Stromal cell of bone marrow (primary cell): ENCODE results near the gene IGFN1.

Experiments used
- DNase-seq: peaks from one replicate; pipeline ENCODE4 v3.0.0-alpha.2; 2012; ENCODE audit warnings: low read depth

IGFN1 gene

DNA sequence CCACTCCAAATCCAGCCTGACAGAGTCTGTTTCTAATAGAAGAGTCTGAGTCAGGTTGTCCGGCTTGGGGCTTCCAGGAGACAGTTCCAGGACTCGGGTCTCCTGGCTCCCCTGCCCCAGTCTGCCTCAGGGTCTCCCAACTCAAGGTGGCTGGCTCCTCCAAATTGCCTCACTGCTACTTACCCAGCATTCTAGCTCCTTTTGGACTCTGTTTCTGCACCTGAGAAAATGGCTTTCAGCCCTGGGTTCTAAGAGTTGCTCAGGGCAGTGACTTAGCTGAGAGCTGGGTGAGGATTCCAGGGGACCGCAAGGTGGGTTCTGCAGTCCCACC, 5.5 kb upstream of the IGFN1 start:
- no peak for DNase-seq

DNA sequence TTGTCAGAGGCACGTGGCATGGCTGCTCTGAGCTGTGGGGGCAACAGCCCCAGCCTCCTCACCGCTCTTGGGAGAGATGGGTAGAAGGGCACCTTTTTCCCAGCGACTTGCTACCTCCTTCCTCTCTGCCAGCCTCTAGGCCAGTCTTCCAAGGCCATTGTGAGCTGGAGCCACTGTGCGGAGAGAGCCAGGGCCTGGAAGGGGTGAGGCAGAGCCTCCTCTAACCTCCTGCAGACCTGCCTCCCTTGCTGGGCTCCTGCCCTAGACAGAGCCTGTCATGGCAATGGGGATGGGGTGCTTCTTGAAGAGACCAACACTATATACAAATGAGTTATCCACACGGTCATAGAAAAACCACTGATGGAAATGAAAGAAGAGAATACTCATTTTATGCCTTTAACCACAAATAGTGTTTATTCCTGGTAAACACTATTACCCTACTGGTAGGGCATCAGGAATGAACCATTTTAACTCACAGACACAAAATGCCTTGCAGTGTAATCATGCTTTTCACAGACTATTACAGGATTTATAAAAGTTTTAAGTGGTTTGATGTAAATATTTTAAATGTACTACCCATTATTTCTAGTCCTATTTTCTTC, 5.0 kb upstream of the IGFN1 start:
- no peak for DNase-seq

DNA sequence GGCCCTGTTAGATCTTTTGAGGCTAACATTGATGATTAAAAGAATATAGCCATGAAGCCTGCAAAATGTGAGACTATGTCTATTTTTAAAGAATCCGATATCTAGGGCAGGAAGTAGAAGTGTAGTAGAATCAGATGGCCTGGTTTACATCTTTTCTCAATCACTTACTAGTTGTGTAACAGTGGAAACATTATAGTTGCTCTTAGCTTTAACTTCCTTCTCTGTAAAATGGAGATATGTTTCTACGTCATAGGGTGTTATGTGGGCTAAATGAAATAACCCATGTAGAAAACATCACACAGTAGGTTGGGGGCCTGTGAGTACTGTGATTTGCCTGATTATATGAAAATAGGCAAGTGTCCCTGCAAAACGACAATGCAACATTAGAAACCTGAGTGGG, 4.4 kb upstream of the IGFN1 start:
- DNase-seq, result no peak

DNA sequence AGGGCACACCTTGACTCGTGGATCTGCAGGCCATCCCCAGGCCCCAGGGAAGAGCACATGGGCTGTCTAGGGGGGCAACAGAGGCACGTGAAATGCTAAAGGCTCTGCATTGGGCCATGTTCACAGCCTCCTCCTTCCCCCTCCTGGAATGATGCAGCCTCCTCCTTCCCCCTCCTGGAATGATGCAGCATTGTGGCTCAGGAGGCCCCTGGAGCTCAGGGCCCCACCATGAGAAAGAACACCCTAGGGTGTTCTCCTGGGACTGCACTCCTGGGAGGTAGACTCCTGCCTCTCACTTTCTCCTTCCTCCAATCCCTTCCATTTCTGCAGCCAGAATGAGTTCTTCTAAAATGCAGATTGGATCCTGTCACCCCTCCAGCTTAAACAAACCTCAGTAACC, 1.5 kb upstream of the IGFN1 start:
- DNase-seq, result no peak

DNA sequence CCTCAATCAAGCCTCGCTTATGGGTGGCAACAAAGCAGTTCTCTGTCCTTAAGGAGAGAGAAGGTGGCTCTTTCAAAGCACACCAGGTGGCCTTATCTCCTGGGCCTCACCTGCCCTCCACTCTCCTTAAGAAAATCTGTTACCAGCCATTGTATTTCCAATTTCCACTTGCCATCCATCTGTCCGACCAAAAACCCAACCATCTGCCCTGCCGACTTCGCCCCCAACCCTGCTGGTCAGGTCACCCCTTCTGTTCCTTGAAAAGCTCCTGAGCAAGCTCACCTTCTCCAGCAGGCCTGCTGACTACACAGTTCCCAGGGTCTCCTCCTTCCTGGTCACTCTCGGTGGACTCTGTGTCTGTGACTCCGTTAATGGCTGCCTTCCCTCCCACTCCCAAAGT, 619 bp upstream of the IGFN1 start:
- DNase-seq, result no peak

DNA sequence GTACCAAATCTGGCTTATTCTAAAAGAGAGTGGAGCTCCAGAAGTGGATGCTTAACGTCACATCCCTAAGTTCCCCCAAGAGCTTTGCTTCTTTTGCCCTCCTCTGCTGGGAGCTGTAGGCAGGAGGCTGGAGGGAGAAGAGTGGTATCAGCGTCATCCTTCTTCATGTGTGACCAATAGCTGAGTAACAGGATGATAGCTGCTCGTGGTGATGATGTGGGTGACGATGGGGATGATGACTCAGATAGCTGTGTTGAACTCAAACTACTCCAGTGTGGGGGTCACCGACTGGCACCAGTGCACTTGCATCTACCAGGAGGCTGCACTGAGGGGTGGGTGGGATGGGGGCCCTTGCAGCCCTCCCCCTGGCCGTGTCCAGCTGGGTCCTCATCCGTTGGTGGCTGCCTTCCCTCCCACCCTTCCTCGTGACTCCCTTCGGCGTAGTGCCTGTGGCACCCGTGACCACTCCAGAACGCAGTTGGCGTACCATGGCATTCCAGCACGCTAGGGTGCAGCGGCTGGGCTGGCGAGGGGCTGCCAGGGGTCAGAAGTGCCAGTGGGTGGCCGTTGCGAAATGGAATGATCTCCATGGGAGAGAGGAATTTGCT, 1.1 kb downstream of the IGFN1 start:
- DNase-seq, result peak; percentile 93

DNA sequence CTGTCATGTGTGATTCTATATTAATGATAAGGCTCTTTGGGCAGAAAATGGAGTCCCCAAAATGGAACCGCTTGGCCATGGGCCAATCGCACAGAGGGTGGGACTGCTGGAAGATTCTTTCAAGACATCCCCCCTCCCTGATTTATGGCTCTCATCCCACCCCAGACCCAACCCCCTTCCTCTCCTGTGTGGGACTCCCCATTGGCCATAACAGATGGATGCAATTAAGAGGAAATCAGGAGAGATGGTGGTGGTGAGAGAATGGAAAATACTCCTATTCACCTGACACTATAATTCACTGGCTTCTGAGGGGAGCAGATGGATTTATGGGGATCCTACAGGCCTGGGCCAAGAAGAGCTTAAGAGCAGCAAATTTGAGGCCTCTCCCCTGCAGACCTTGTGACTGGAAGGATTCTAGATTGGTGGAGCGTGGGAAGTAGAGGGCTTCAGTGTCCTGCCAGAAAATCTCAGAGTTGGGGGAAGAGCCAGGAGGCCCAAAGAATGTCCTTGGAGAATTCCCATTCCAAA, 1.7 kb downstream of the IGFN1 start:
- peak; percentile 31 for DNase-seq

DNA sequence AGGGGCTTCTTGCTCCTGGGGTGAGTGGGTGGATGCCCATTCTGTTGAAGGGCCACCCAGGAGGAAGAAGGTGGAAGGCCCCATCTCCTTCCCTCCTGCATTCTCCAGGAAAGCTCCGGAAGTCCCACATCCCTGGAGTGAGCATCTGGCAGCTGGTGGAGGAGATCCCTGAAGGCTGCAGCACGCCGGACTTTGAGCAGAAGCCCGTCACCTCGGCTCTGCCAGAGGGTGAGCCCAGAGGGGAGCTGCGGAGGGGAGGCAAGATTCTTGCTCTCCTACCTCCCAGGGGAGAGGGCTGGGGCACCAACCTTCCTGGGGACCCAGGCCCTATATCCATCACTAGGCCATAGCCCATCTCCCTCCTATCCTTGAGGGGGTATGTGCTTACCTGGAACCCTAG, 3.4 kb downstream of the IGFN1 start:
- no peak for DNase-seq

DNA sequence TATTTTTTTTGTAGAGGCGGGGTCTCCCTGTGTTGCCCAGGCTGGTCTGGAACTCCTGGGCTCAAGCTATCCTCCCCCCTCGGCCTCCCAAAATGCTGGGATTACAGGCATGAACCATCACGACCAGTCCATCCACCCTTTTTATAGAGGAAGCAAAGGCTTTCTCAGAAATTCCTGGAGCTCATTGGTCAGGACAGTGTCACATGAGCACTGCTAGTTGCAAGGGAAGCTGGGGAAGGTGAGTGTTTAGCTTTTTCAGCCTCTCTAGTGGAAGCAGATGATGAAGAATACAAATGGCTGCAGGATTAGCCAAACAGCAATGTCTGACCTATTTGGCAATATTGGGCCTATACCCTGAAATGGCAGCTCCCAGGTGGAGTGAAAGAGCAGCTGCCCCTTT, 8.0 kb downstream of the IGFN1 start:
- DNase-seq, result no peak

DNA sequence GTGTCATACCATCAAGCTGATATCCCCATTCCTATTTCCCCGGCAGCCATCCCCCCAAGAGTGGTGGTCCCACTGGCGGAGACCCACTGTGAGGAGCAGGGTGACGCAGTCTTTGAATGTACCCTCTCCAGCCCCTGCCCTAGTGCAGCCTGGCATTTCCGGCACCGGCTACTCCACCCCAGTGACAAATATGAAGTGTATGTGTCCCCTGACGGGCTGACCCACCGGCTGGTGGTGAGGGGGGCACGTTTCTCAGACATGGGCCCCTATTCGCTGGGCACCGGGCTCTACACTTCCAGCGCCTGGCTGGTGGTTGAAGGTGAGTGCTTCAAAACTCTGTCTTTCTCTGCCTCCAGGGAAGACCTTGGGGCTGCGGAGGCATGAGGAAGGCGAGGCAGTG, 14.4 kb downstream of the IGFN1 start:
- no peak for DNase-seq

DNA sequence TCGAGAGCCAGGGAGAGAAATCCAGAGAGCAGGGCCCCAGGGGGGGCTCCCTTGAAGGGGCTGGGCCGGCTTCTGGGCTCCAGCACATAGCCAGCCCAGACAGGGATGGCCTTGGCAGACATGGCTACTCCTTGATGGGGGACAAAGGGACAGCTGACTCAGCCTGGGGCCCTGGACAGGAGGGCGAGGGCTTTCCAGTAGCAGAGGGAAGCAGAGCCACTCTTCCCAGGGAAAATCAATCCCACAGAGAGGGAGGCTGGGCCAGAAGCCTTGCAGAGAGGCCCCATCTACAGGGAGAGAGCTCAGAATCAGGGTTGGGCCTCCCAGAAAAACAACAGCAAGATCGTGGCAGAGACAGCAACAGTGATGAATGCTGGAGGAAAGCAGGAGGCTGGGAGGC, 15.6 kb downstream of the IGFN1 start:
- no peak for DNase-seq

DNA sequence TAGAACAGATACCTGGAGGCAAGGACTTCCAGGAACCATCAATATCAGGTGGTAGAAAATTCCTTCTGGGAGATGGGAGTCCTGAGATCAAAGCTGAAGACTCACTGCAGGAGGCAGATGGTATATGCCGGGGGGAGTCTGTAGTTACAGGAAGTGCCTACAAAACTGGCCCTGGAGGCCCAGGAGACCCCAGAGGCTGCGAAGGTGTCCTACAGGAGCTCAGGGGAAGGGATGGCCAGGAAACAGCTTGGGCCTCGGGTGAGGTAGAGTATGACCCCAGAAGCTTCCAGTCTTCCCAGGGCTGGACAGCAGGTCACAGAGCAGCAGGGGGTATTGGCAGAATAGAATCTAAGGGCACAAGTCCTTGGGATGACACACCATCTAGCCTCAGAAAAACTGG, 16.4 kb downstream of the IGFN1 start:
- no peak for DNase-seq

DNA sequence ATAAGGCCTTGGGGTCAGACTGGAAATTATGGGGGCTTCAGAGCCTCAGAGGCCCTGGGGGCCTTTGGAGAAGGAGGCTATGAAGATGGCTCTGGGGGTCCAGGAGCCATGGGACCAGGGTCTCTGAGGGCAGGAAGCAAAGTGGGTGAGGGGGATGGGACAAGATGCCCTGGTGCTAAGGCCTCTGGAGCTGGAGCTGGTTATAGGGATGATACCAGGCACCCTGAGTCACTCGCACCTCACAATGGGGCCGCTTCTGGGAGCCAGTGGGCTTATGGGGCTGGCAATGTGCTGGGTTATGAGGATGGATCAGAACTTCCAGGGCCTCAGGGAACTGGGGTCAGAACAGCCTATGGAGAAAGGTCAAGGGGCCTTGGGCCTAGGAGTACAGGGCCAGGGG, 17.6 kb downstream of the IGFN1 start:
- no peak for DNase-seq

DNA sequence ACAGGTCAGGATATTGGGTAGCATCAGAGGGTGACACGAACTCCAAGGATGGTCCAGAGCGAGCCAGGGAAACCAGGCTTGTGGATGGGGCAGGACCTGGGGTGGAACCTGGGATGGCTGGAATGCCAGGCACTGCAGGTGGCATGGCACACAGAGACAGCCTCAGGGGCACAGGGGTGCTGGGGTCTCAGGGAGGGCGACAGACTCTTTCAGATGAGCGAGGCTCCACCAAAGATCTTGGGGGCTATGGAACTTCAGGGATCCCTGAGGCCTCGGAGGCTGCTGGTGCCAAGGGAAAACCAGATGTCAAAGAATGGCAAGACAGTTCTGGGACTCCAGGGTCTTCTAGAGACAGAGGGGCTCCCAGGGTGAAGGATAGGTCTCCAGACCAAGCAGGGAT, 21.4 kb downstream of the IGFN1 start:
- no peak for DNase-seq

DNA sequence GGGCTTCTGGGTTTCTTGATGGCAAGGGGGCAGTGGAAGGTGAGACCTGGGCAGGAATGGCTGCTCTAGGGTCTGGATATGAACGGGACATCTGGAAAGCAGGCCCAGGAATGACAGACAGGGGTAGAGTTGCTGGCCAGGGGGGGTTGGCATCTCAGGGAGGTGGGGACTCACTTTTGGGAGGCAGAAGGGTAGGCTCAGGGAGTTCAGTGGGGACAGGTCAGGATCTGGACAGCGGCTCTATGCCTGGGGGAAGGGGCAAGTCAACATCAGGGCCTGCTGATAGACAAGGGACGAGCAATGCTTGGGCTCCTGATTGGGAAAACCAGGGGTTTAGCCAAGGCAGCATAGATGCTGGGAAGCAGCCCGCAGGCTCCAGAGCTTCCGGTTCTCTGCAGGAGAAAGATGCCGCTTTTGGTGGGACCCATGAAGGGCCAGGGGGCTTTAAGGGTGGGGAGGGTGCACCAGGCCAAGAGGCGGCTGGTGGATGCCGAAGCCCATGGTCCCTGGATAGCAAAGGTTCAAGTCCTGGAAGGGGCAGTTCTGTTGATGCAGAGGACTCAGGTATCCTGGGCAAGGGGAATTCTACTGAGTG, 21.9 kb downstream of the IGFN1 start:
- DNase-seq, result no peak

DNA sequence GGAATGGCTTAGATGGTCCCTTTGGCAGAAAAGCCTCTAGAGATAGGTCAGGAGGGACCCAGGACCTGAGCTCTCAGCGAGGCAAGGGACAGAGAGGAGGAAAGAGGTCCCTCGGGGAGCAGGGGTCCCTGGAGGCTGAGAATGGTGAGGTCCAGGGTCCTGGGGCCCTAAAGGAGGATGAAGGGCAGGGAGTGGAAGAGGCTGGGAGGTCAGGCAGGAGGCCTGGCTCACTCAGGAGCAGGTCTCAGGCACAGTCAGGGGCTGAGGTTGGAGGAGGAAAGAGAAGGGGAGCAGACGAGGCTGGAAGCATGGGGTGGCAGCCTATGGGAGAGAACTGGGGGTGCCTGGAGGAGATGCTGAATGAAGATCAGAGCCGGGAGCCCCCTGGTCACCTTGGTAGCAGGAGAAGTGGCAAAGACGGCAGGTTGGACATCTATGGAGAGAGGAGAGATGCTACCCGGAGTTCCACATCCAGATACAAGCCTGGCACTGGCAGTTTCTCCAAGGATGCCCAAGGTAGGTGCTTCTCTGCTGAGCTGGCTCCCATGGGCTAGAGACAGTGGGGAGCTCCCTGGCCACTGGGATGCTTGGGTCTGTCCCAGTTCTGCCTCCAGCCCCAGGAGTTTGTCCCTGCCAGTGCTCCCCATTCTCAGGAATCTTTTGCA, 22.6 kb downstream of the IGFN1 start:
- DNase-seq, result no peak

DNA sequence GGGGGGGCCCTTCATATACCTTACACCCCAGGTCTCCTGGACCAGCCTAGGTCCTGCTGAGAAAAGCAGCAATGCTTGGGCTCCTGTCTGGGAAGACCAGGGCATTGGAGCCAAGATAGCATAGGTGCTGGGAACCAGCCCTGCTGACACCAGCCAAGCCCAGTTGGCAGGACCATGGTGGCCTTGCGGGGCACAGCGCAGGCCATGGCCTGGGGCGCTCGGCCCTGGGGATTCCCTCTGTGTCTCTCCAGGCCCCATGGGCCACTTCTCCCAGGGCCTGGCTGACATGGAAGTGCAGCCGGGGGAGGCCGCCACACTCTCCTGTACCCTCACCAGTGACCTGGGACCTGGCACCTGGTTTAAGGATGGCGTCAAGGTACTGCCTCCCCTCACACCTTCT, 23.3 kb downstream of the IGFN1 start:
- no peak for DNase-seq

DNA sequence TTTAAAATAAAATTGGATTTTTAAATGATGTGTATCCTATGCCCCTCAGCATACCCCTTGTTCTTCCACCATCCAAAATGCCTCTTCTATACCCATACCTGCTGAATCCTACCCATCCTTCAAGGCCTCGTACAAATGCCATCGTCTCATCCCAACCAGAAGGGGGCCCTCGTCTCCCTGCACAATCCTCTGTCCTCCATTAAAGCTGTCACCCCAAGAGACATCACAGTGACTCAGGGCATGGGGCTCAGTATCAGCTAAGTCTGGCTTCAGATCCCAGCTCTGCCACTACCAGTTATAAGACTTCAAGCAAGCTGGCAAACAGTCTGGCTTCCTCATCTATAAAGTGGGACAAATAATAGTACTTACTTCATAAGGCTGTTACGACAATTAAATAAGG, 23.8 kb downstream of the IGFN1 start:
- no peak for DNase-seq

DNA sequence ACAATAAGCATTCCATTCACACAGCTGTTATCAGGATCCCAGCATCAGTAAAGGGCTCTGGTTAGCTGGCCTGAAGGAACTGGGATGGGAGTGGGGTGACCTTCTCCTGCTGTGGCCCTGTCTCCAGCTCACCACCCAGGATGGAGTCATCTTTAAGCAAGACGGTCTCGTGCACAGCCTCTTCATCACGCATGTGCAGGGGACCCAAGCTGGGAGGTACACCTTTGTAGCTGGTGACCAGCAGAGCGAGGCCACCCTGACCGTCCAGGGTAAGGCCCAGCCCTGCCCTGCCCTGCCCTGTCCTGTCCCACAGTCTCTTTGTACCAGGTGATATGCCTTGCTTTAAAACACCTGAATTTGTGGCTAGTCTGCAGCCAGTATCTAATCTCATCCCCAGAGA, 24.3 kb downstream of the IGFN1 start:
- DNase-seq, result no peak

DNA sequence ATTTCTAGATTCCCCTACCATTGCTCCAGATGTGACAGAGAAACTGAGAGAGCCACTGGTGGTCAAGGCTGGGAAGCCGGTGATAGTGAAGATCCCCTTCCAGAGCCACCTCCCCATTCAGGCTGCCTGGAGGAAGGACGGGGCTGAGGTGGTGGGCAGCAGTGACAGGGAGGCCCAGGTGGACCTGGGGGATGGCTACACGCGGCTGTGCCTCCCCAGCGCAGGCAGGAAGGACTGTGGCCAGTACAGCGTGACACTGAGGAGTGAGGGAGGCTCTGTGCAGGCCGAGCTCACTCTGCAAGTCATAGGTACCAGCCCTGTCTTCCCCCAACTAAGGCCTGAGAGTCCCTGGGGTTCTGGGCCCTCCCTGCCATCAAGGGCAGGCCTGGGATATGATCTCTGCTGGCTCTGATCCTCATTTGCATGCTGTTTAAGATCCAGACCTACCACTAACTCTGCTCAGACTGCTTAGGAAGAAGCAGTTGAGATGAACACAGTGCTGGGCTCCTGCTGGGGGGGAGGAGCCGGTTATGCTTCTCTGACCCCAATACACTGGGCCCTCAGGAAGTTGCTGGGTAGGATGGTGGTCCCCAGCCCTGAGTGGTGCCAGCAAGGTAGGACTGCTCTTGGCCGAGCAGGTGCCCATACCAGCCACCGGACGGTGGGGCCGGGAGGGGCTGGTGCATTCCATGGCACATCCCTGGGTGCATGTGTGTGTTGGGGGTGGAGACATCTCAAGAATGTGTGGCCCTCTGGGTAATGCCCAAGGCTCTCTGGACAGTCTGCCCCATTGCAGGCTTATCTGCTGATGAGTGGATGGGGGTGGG, 25.1 kb downstream of the IGFN1 start:
- DNase-seq, result no peak

DNA sequence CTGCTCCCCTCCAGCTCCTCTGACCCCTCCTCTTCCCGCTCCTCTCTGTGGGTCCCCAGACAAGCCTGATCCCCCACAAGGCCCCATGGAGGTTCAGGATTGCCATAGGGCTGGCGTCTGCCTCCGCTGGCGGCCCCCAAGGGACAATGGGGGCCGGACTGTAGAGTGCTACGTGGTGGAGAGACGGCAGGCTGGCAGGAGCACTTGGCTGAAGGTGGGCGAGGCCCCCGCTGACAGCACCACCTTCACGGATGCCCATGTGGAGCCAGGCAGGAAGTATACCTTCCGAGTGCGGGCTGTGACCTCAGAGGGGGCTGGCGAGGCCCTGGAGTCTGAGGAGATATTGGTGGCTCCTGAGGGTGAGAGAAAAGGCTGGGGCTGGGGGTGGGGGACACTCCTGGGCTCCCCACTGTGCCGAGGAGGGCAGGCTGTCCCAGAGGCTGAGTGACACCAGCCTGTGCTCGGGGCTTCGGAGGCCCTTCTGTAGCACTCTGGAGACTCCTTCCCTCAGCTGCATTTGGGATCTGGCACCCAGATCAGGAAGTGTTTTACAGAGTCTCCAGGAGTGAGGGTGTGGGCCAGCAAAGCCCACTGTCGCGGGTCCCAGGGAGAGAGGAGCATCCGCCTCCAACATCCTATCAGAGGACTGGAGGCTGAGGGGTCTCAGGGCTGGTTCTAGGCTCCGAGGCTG, 25.9 kb downstream of the IGFN1 start:
- DNase-seq, result no peak

DNA sequence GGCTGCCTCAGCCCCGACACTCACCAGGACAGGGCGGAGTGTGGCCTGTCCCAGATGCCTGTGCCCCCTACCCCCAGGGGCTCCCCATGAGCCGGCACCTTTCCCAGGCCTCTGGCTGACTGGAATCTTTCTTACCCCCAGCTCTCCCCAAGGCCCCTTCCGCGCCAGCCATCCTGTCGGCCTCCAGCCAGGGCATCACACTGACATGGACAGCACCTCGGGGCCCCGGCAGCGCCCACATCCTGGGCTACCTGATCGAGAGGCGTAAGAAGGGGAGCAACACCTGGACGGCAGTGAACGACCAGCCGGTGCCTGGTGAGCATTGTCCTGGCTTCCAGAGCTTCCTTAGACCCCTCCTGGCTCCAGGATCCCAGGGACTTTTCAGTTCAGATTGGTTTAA, 26.5 kb downstream of the IGFN1 start:
- no peak for DNase-seq
